Trophoblast cell (in vitro differentiated cells and primary cell): Measurements from ENCODE around the gene BOD1L1. TPM values are rescaled to one million over a fixed set of nuclear protein-coding genes. Genes with fewer than 3 reads are reported as not detected.

Experiments used
- DNase-seq, 2 donors: peaks; one replicate each; pipeline ENCODE4 v3.0.0-alpha.2; 2016
- H2AFZ ChIP-seq: 2 replicates; pipeline ENCODE4 v1.6.1; 2013; ENCODE audit warnings: low read length, moderate library complexity, mild to moderate bottlenecking; ENCODE audit not compliant: insufficient read depth, poor library complexity
- H2AK5ac ChIP-seq: 2 replicates; pipeline ENCODE4 v1.6.1; 2013; ENCODE audit warnings: mild to moderate bottlenecking, low read length
- H2BK120ac ChIP-seq: 2 replicates; pipeline ENCODE4 v1.6.1; 2013; ENCODE audit warnings: low read length, mild to moderate bottlenecking, moderate library complexity; ENCODE audit not compliant: insufficient read depth, poor library complexity
- H2BK12ac ChIP-seq: 2 replicates; pipeline ENCODE4 v1.6.1; 2013; ENCODE audit warnings: mild to moderate bottlenecking, low read length, moderate library complexity
- H2BK5ac ChIP-seq: 2 replicates; pipeline ENCODE4 v1.6.1; 2013; ENCODE audit warnings: low read length, low read depth, moderate library complexity, mild to moderate bottlenecking; ENCODE audit not compliant: poor library complexity
- H3K14ac ChIP-seq: 2 replicates; pipeline ENCODE4 v1.6.1; 2013; ENCODE audit warnings: mild to moderate bottlenecking, low read length
- H3K18ac ChIP-seq: 2 replicates; pipeline ENCODE4 v1.6.1; 2013; ENCODE audit warnings: mild to moderate bottlenecking, low read length
- H3K23ac ChIP-seq: 2 replicates; pipeline ENCODE4 v1.6.1; 2013; ENCODE audit warnings: low read length
- H3K27ac ChIP-seq: 2 replicates; pipeline ENCODE4 v1.5.1; 2013; ENCODE audit warnings: low read depth, mild to moderate bottlenecking, inconsistent platforms, low read length, moderate library complexity
- H3K27me3 ChIP-seq: 2 replicates; pipeline ENCODE4 v1.6.1; 2013; ENCODE audit warnings: inconsistent platforms, mild to moderate bottlenecking, low read length, moderate library complexity; ENCODE audit not compliant: insufficient read depth
- H3K36me3 ChIP-seq, 2 experiments: 1 replicate in 1 of 2; 2 replicates in 1 of 2; pipeline ENCODE4 v1.6.1; 2013; ENCODE audit warnings: low read length in 2 of 2, mild to moderate bottlenecking in 2 of 2, moderate library complexity in 1 of 2; ENCODE audit not compliant: insufficient read depth in 2 of 2, control insufficient read depth in 1 of 2
- H3K4ac ChIP-seq: 2 replicates; pipeline ENCODE4 v1.6.1; 2013; ENCODE audit warnings: low read depth, mild to moderate bottlenecking, low read length, moderate library complexity
- H3K4me1 ChIP-seq, 2 experiments: 1 replicate in 1 of 2; 2 replicates in 1 of 2; pipeline ENCODE4 v1.6.1; 2013; ENCODE audit warnings: low read length in 2 of 2, mild to moderate bottlenecking in 2 of 2, moderate library complexity in 1 of 2; ENCODE audit not compliant: insufficient read depth in 2 of 2, control insufficient read depth in 1 of 2
- H3K4me2 ChIP-seq: 2 replicates; pipeline ENCODE4 v1.6.1; 2013; ENCODE audit warnings: inconsistent platforms, mild to moderate bottlenecking, low read length, moderate library complexity
- H3K4me3 ChIP-seq: 2 replicates; pipeline ENCODE4 v1.5.1; 2013; ENCODE audit warnings: mild to moderate bottlenecking, low read depth, low read length, inconsistent platforms
- H3K79me1 ChIP-seq: one replicate; pipeline ENCODE4 v1.6.1; 2013; ENCODE audit warnings: low read length
- H3K79me2 ChIP-seq: 2 replicates; pipeline ENCODE4 v1.6.1; 2013; ENCODE audit warnings: low read length, mild to moderate bottlenecking; ENCODE audit not compliant: control insufficient read depth, insufficient read depth, poor library complexity
- H3K9ac ChIP-seq: 2 replicates; pipeline ENCODE4 v1.6.1; 2013; ENCODE audit warnings: mild to moderate bottlenecking, low read length
- H3K9me3 ChIP-seq: 2 replicates; pipeline ENCODE4 v1.6.1; 2013; ENCODE audit warnings: low read depth, mild to moderate bottlenecking, control low read depth, inconsistent platforms, low read length; ENCODE audit not compliant: insufficient read depth
- H4K12ac ChIP-seq: 2 replicates; pipeline ENCODE4 v1.6.1; 2013; ENCODE audit warnings: low read depth, mild to moderate bottlenecking, low read length, moderate library complexity
- H4K8ac ChIP-seq: 2 replicates; pipeline ENCODE4 v1.6.1; 2013; ENCODE audit warnings: low read depth, mild to moderate bottlenecking, low read length, moderate library complexity
- H4K91ac ChIP-seq: one replicate; pipeline ENCODE4 v1.6.1; 2013; ENCODE audit warnings: low read depth, mild to moderate bottlenecking, low read length, moderate library complexity
- WGBS: extraction: QIAGEN DNeasy Blood & Tissue Kit; methylation state at CpG from one replicate; pipeline ENCODE4 v1.1.7; 2013; ENCODE audit warnings: missing lambda C conversion rate; ENCODE audit not compliant: insufficient read length, insufficient coverage; ENCODE audit errors: extremely low coverage; 5-methylcytosine and 5-hydroxymethylcytosine counted together
- polyA plus RNA-seq: library from polyadenylated mRNA; stranded (reverse); fragments of 200-250 nt; gene quantifications from 2 replicates; pipeline ENCODE4 v1.2.3, GENCODE V29; 2013

The BOD1L1 gene
- polyA plus RNA-seq: 21.7 and 23.3 TPM in 2 replicates

- DNase-seq: peak; percentile 87 to 94
- Histone ChIP-seq H3K4me2 (peak within 1 kb of the TSS; percentile 91), H3K36me3 (no peaks in the 10 kb centered on the region), H3K27me3 (no peaks in the 10 kb centered on the region), H3K79me1 (peaks cover 7% of the 10 kb centered on the region), H3K79me2 (peaks cover 10% of the 10 kb centered on the region), H3K14ac (peak within 1 kb of the TSS; percentile 96), H3K9me3 (peaks cover 1% of the 10 kb centered on the region), H3K4me3 (peak within 1 kb of the TSS; percentile 94), H3K18ac (peak within 1 kb of the TSS; percentile 97), H2AK5ac (no peak within 1 kb of the TSS), H4K91ac (peak within 1 kb of the TSS; percentile 82), H4K12ac (peak within 1 kb of the TSS; percentile 99), H2BK5ac (peak within 1 kb of the TSS; percentile 96), H2BK12ac (no peak within 1 kb of the TSS), H3K9ac (peak within 1 kb of the TSS; percentile 100), H3K4ac (peak within 1 kb of the TSS; percentile 95), H4K8ac (peak within 1 kb of the TSS; percentile 100), H3K23ac (peak within 1 kb of the TSS; percentile 34), H2BK120ac (peak within 1 kb of the TSS; percentile 93), H2AFZ (peak within 1 kb of the TSS; percentile 100), H3K4me1 (peaks cover 5 to 8% of the 10 kb centered on the region in 2 experiments), H3K27ac (peak within 1 kb of the TSS; percentile 78)
- WGBS: no CpG with 5 or more reads among the region's 55 CpGs
Measured at GRCh38 chr4:13627606-13628311, at the start of gene BOD1L1. BOD1L1 (minus strand) TSS chr4:13627725; CDS start chr4:13627587, 138 bp downstream.

GRCh38 chr4:13674971-13675370 is 47.4 kb upstream of the BOD1L1 start:
- H2BK120ac ChIP-seq: no peak overlapping the region
- H2BK12ac ChIP-seq: no peak overlapping the region
- no peaks in the 10 kb centered on the region for H3K4me1 ChIP-seq
- no peak overlapping the region for H4K91ac ChIP-seq
- H3K27me3 ChIP-seq: no peaks in the 10 kb centered on the region
- H3K4me3 ChIP-seq: no peak overlapping the region
- no peak overlapping the region for H4K12ac ChIP-seq
- no peak overlapping the region for H3K4me2 ChIP-seq
- H3K9ac ChIP-seq: no peak overlapping the region
- no peak overlapping the region for H3K18ac ChIP-seq
- no peak overlapping the region for H4K8ac ChIP-seq
- no CpG with 5 or more reads among the region's 1 CpG for WGBS
- DNase-seq: no peak
- no peak overlapping the region for H3K23ac ChIP-seq
- H3K79me2 ChIP-seq: no peaks in the 10 kb centered on the region
- H3K79me1 ChIP-seq: no peaks in the 10 kb centered on the region
- no peak overlapping the region for H2AK5ac ChIP-seq
- no peak overlapping the region for H2BK5ac ChIP-seq
- no peaks in the 10 kb centered on the region for H3K36me3 ChIP-seq
- no peak overlapping the region for H3K27ac ChIP-seq
- no peak overlapping the region for H2AFZ ChIP-seq
- H3K14ac ChIP-seq: no peak overlapping the region
- no peaks in the 10 kb centered on the region for H3K9me3 ChIP-seq
- no peak overlapping the region for H3K4ac ChIP-seq

- H2BK120ac ChIP-seq: no peak overlapping the region
Measured at GRCh38 chr4:13673167-13673566, 45.6 kb upstream of the BOD1L1 start.

GRCh38 chr4:13670456-13671160 is 43.1 kb upstream of the BOD1L1 start:
- H4K91ac ChIP-seq: no peak overlapping the region
- H3K27me3 ChIP-seq: no peaks in the 10 kb centered on the region
- no peaks in the 10 kb centered on the region for H3K79me1 ChIP-seq
- no peaks in the 10 kb centered on the region for H3K36me3 ChIP-seq
- H3K9me3 ChIP-seq: no peaks in the 10 kb centered on the region
- H2AFZ ChIP-seq: no peak overlapping the region
- no peak overlapping the region for H3K14ac ChIP-seq
- H3K4me1 ChIP-seq: no peaks in the 10 kb centered on the region
- H3K23ac ChIP-seq: no peak overlapping the region
- H2BK5ac ChIP-seq: no peak overlapping the region
- H3K4ac ChIP-seq: no peak overlapping the region
- no peak overlapping the region for H4K12ac ChIP-seq
- H3K9ac ChIP-seq: no peak overlapping the region
- no peak overlapping the region for H3K27ac ChIP-seq
- H2AK5ac ChIP-seq: no peak overlapping the region
- H3K4me3 ChIP-seq: no peak overlapping the region
- no peak overlapping the region for H3K4me2 ChIP-seq
- no peaks in the 10 kb centered on the region for H3K79me2 ChIP-seq
- H3K18ac ChIP-seq: no peak overlapping the region
- no peak overlapping the region for H2BK12ac ChIP-seq
- no peak for DNase-seq
- no peak overlapping the region for H2BK120ac ChIP-seq
- no CpG with 5 or more reads among the region's 4 CpGs for WGBS
- no peak overlapping the region for H4K8ac ChIP-seq

More at GRCh38 chr4:13673167-13673566, 45.6 kb upstream of the BOD1L1 start:
- Histone ChIP-seq H3K4ac (no peak overlapping the region), H3K4me3 (no peak overlapping the region), H3K79me1 (no peaks in the 10 kb centered on the region), H3K18ac (no peak overlapping the region), H3K4me1 (no peaks in the 10 kb centered on the region), H3K4me2 (no peak overlapping the region), H4K91ac (no peak overlapping the region), H3K9ac (no peak overlapping the region), H3K23ac (no peak overlapping the region), H2AK5ac (no peak overlapping the region), H2AFZ (no peak overlapping the region), H3K9me3 (no peaks in the 10 kb centered on the region), H3K36me3 (no peaks in the 10 kb centered on the region), H4K8ac (no peak overlapping the region), H4K12ac (no peak overlapping the region), H3K14ac (no peak overlapping the region), H2BK12ac (no peak overlapping the region), H3K79me2 (no peaks in the 10 kb centered on the region), H2BK5ac (no peak overlapping the region), H3K27me3 (no peaks in the 10 kb centered on the region), H3K27ac (no peak overlapping the region)
- DNase-seq: no peak
